ENCODE results near the gene CNDP1.
"Not testable (repeated sequence)": the region's sequence is repeated elsewhere in the genome, so short reads cannot be mapped to it uniquely, and the experiment has no call there.

Gene CNDP1

GRCh38 chr18:74549591-74550104 is 15.3 kb downstream of the CNDP1 start:
- DNase-seq: no peak

GRCh38 chr18:74550886-74551285 is 16.6 kb downstream of the CNDP1 start:
- DNase-seq: no peak

DNA sequence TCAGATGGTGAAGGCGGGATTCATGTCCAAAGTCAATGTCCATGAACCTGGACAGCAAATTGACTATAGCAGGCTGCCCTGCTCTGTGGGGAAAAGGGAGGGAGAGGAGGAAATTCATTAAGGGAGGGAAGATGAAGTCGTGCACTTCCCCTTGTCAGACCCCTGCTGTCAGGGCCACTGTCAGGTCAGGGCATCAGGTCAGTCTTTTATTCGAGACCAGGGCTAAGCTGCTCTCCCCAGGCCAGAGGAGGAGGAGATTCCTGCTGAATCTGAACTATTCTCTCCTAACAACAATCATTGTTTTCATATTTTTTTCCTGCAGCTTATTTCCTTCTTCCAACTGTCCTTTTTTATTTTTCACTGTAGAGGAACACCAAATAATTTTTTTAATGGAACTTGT is 17.2 kb downstream of the CNDP1 start:
- DNase-seq: no peak

GRCh38 chr18:74551936-74552555 is 17.7 kb downstream of the CNDP1 start:
- DNase-seq: peak; percentile 71

DNA sequence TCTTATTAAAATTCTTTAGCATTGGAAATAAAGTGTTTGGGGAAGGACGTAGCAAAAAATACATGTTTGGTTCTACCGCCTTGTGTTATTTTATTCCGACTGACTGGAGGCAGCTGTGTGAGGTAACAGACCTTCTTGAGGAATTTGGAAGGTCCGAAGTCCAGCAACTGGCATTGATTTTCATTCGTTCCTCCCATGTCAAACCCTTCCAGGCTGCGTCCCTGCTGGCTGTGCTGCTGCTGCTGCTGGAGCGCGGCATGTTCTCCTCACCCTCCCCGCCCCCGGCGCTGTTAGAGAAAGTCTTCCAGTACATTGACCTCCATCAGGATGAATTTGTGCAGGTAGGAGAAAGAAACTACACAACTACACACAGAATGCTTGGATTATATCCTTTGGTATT is 21.8 kb downstream of the CNDP1 start:
- no peak for DNase-seq

DNA sequence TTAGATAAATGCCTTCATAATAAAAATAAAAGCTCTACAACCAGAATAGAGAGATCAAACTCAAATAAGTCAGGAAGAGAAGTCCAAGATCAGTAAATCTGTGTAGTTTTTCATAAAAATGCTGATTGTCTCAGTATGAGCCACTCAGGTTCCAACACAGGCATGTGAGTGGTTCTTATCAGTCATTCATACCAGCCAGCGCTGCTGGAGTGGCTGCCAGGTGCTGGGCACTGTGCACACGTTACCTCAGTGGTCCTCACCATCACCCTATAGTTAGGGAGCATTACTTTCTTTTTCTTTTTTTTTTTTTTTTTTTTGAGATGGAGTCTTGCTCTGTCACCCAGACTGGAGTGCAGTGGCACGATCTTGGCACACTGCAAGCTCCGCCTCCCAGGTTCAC is 23.8 kb downstream of the CNDP1 start:
- no peak for DNase-seq

- DNase-seq: no peak
Observed at GRCh38 chr18:74562131-74562730, 27.9 kb downstream of the CNDP1 start.

DNA sequence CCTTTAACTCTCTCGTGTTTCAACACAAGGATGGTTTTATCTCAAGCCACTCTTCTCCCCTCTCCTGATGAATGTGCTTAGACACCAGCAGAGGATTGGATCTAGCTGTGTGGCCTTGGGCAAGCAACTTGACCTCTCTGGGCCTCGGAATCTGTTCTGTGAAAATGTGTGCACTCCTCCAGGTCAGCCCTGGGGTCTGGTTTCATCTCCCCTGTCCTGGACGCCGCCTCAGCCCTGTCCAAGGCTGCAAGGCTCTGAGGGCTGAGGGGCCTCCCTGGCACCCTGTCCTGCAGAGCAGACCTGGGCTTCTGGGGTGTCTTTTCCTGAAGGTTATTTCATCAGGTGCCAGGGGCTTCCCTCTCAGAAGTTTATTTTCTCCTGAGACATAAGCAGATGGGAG is 28.5 kb downstream of the CNDP1 start:
- no peak for DNase-seq

- no peak for DNase-seq
Observed at GRCh38 chr18:74563999-74564398, 29.7 kb downstream of the CNDP1 start.

- DNase-seq: not testable (repeated sequence)
Observed at GRCh38 chr18:74565164-74565563, 30.9 kb downstream of the CNDP1 start.

GRCh38 chr18:74565993-74566392 is 31.7 kb downstream of the CNDP1 start:
- not testable (repeated sequence) for DNase-seq

DNA sequence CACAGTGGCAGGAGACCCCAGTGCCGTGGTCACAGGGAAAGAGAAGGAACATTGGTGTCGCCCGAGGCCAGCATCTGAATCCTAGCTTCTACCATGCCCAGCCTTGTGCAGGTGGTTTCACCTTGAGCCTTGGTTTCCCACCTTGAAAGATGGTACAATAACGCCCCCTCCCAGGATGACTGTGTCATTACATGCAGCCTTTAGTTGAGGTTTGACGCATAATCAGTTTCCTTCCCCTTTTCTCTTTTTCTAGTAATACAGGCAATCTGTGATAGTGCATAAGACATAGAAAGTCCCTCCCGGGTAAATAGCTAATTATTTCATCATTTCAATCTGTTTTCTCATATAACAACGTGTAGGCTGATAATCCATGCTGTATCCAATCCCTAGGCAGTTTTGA is 33.5 kb downstream of the CNDP1 start:
- DNase-seq: no peak

DNA sequence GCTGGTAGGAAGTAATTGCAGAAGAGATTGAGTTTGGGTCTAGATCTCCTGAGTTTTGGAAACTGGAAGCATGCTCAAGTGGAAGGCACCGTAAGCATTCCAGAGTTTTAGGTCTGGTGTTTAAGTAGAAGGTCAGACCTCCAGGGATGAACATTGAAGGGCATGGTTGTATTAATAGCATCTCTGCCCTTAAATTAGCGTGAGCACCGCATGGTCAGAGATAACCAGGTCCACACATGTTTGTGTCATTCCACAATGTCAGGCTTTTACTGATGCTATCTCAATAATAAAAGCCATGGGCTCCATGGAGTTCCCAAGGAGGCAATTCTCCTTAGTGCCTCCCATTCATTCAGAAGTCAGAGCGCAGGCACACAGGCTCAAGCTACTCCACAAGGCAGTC is 35.1 kb downstream of the CNDP1 start:
- no peak for DNase-seq

DNA sequence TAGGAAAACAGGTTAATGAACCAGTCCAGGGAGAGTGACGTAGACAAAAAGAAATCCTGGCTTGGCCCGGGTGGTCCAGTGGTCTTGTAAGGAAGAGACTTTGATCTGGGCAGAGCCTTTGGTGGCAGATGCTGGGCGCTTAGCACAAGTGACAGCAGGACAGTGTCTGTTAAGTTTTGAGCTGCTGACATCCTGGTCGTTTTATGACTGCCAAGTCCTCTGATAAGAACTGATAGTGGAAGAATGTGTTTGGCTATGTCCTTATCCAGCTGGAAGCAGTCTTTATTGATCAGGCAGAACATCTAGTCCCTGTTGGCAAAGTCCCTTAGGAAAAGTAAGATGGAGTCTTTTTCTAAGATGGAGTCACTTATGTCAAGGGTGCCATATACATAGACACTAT is 36.0 kb downstream of the CNDP1 start:
- DNase-seq: no peak

DNA sequence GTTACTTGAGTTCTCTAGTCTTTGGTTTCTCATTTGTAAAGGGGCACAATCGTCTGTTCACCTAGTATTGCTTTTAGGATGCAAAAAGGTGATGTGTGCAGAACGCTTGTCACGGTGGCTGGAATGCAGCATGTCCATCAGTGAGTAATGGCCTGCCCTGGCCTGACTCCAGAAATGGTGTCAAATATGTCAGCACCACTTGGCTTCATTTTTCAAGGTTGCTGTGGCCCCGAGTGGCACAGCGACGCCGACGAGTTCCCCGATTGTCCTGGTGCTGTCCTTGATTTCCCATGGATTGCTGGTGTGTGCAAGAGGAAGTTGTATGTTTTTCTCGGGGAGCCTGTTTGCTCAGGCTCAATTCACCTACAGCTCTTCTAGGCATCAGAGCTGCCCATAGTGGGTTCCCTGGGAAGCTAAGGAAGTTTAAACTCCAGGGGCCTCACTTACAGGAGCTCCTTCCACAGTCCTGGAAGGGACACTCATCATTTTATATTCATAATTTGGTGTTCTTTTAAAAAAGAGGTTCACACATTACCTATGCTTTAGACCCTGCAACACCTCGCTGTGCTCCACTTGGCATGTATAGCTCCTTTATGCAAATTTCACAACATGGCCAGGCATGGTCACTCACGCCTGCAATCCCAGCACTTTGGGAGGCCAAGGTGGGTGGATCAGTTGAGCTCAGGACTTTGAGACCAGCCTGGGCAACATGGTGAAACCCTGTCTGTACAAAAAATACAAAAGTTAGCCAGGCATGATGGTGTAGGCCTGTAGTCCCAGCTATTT is 37.8 kb downstream of the CNDP1 start:
- no peak for DNase-seq

DNA sequence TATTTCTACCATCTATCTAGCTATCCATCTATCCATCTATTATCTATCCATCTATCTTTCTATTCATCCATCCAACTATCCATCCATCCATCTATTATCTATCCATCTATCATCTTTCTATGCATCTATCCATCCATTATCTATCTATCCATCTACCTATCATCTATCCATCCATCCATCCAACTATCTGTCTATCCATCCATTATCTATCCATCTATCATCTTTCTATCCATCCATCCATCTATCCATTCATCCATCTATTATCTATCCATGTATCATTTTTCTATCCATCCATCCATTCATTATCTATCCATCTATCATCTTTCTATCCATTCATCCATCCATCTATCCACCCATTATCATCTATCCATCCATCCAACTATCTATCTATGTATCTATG is 38.8 kb downstream of the CNDP1 start:
- no peak for DNase-seq

DNA sequence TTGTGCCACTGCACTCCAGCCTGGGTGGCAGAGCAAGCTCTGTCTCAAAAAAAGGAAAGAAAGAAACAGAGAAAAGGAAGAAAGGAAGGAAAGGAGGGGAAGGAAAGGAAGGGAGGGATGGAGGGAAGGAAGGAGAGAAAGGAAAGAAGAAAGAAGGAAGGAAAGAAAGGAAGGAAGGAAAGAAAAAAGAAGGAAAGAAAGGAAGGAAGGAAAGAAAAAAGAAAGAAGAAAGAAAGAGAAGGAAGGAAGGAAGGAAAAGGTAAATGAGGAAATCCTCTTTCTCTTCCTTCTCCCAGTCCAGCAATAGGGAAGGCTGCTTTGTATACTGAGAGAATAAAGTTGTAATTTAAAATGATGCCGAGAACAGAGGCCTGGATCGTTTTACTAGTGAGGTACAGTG is 40.6 kb downstream of the CNDP1 start:
- no peak for DNase-seq

- DNase-seq: no peak
Observed at GRCh38 chr18:74577019-74577418, 42.7 kb downstream of the CNDP1 start.

- no peak for DNase-seq
Observed at GRCh38 chr18:74579496-74580065, 45.3 kb downstream of the CNDP1 start.

- DNase-seq: no peak
Observed at GRCh38 chr18:74582642-74583041, 48.3 kb downstream of the CNDP1 start.

GRCh38 chr18:74587441-74587840 is 53.1 kb downstream of the CNDP1 start:
- DNase-seq: no peak

- no peak for DNase-seq
Observed at GRCh38 chr18:74589021-74589420, 54.7 kb downstream of the CNDP1 start.

GRCh38 chr18:74589811-74590210 is 55.5 kb downstream of the CNDP1 start:
- no peak for DNase-seq

DNA sequence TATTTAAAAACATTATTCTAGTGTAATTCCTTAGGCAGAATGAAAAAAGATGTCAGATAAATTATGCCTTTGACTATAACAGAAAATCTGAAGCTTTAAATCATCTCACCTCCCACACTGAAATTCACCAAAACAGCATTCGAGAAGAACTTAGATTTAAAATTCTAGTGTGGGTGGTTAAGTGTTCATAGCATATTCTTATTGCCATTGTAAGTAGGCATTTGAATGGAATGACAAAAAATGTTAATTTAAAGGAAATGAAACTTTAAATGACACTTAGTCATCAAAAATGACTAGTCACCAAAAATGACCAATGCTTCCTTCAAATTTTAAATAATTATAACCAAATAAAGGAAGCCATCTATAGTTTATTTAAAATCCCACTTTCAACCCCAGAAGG is 56.4 kb downstream of the CNDP1 start:
- no peak for DNase-seq
